HepG2 (cell line): ENCODE results near the gene EMP2. TPM values are rescaled to one million over a fixed set of nuclear protein-coding genes. Genes with fewer than 3 reads are reported as not detected.

ENCODE experiments used
- CHD2 ChIP-seq: IDR thresholded peaks from 2 replicates; pipeline ENCODE4 v1.6.1; 2011; ENCODE audit warnings: low read depth, low read length, improper control_type of control experiment
- EZH2 ChIP-seq: conservative IDR thresholded peaks from 2 replicates; pipeline ENCODE4 v1.6.1; 2012; ENCODE audit warnings: mild to moderate bottlenecking, low read depth, low read length, moderate library complexity
- FOSL2 ChIP-seq: sonication (generic); formaldehyde crosslinking; IDR thresholded peaks from 2 replicates; pipeline ENCODE4 v1.4.0; 2020; ENCODE audit warnings: missing genetic modification reagents
- FOXP1 ChIP-seq, 2 experiments: fragments of 450-650 bp in 1 of 2; IDR thresholded peaks; 2 replicates each; pipeline ENCODE4 v1.6.1; 2017 to 2018; ENCODE audit warnings: antibody characterized with exemption in 1 of 2
- NKX3-1 ChIP-seq: sonication (generic); formaldehyde crosslinking; IDR thresholded peaks from 2 replicates; pipeline ENCODE4 v1.5.0; 2020; ENCODE audit warnings: missing genetic modification reagents
- SATB2 ChIP-seq: sonication (generic); formaldehyde crosslinking; IDR thresholded peaks from 2 replicates; pipeline ENCODE4 v1.5.0; 2020; ENCODE audit warnings: missing genetic modification reagents
- SOX6 ChIP-seq, 2 experiments: fragments of 450-650 bp in 1 of 2; sonication (generic) in 1 of 2; formaldehyde crosslinking in 1 of 2; IDR thresholded peaks; 2 replicates each; pipeline versions ENCODE4 v1.4.0 to v1.6.1; 2017 to 2020; ENCODE audit warnings: antibody characterized with exemption in 1 of 2, mild to moderate bottlenecking in 1 of 2, missing genetic modification reagents in 1 of 2
- U2AF2 ChIP-seq: fragments of 200-400 bp; formaldehyde crosslinking; IDR thresholded peaks from 2 replicates; pipeline ENCODE4 v1.6.1; 2017; ENCODE audit warnings: low read depth, mild to moderate bottlenecking, low read length
- ZFY ChIP-seq: sonication (generic); formaldehyde crosslinking; IDR thresholded peaks from 2 replicates; pipeline ENCODE4 v1.4.0; 2020; ENCODE audit warnings: missing genetic modification reagents
- ZNF564 ChIP-seq: sonication (generic); formaldehyde crosslinking; IDR thresholded peaks from 2 replicates; pipeline ENCODE4 v1.8.1; 2023; ENCODE audit warnings: mild to moderate bottlenecking, missing genetic modification reagents
- ZNF841 ChIP-seq: sonication (generic); formaldehyde crosslinking; IDR thresholded peaks from 2 replicates; pipeline ENCODE4 v1.8.1; 2023; ENCODE audit warnings: missing genetic modification reagents, borderline replicate concordance
- polyA plus RNA-seq, 8 experiments: library from polyadenylated mRNA; depleted of rRNA in 3 of 8; stranded (reverse) in 7 of 8; unstranded in 1 of 8; fragments of >200 nt; fragmentation: Illumina TruSeq in 4 of 8; extraction: Trizol in 4 of 8; gene quantifications; 2 replicates each; pipeline versions ENCODE4 v1.2.1 to v1.2.3, GENCODE V29; 2011 to 2016; ENCODE audit warnings: low read depth in 4 of 8, missing spikeins in 1 of 8, mixed read lengths in 1 of 8; ENCODE audit not compliant: insufficient read depth in 1 of 8
- total RNA-seq, 5 experiments: library from RNA; depleted of rRNA; stranded (reverse); fragments of >200 nt; fragmentation: Illumina TruSeq; extraction: Trizol; gene quantifications; 2 replicates each; pipeline ENCODE4 v1.2.3, GENCODE V29; 2016; ENCODE audit warnings: low read depth in 1 of 5
- TF ChIP-seq, protein P1 (sequence below): sonication (generic); formaldehyde crosslinking; conservative IDR thresholded peaks from 2 replicates; pipeline ENCODE4 v1.4.0; 2020; ENCODE audit warnings: missing genetic modification reagents
- TF ChIP-seq, protein P2 (sequence below): sonication (generic); formaldehyde crosslinking; IDR thresholded peaks from 2 replicates; pipeline ENCODE4 v1.4.0; 2020; ENCODE audit warnings: mild to moderate bottlenecking, missing genetic modification reagents
- TF ChIP-seq, protein P3 (sequence below): sonication (generic); formaldehyde crosslinking; IDR thresholded peaks from 2 replicates; pipeline ENCODE4 v1.4.0; 2020; ENCODE audit warnings: missing genetic modification reagents
- TF ChIP-seq, protein P4 (sequence below): IDR thresholded peaks from 2 replicates; pipeline ENCODE4 v1.6.1; 2016; ENCODE audit warnings: low read depth
- TF ChIP-seq, protein P5 (sequence below): sonication (generic); formaldehyde crosslinking; IDR thresholded peaks from 2 replicates; pipeline ENCODE4 v1.4.0; 2020; ENCODE audit warnings: missing genetic modification reagents
- TF ChIP-seq, protein P6 (sequence below): sonication (generic); formaldehyde crosslinking; IDR thresholded peaks from 2 replicates; pipeline ENCODE4 v1.4.0; 2020; ENCODE audit warnings: missing genetic modification reagents, mild to moderate bottlenecking, borderline replicate concordance

The EMP2 gene
- total and polyA plus RNA-seq, 2 of the 13 experiments (the other 11 are each of a cell fraction or from before 2014, with no cell fraction given): 24.6 to 91.2 TPM

DNA sequence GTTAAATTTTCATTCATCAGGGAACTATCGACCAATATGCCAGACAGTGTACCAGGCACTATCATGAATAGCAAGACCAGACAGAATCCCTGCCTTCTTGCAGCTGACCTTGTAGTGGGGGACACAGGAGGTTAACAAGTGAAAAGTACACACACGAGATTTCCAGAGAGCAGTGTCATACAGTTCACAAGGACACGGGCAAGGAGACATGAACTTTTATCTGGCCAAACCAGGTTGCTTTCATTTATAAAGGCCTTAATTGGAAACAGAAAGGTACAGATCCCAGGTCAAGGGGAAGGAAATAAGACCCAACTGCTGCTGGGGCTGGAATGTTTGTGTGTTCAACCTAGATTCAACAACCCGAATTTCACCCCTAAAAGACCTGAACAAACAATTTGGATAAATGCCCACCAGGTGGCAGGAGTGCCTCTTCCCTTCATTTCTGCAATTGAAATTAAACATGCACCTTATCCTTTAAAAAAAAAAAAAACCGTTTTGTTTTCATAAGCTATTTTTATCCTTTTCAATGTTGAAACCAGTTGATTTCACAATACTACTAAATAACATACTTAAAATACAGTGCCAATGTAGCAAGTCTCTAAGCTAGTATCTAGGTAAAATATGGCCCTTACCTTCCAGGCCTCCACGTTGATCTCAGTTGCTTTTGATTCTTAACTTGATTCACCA lies 65.9 kb downstream of the EMP2 start (continued):
- no peak for TF ChIP-seq ZNF564
- TF ChIP-seq, protein P1, sequence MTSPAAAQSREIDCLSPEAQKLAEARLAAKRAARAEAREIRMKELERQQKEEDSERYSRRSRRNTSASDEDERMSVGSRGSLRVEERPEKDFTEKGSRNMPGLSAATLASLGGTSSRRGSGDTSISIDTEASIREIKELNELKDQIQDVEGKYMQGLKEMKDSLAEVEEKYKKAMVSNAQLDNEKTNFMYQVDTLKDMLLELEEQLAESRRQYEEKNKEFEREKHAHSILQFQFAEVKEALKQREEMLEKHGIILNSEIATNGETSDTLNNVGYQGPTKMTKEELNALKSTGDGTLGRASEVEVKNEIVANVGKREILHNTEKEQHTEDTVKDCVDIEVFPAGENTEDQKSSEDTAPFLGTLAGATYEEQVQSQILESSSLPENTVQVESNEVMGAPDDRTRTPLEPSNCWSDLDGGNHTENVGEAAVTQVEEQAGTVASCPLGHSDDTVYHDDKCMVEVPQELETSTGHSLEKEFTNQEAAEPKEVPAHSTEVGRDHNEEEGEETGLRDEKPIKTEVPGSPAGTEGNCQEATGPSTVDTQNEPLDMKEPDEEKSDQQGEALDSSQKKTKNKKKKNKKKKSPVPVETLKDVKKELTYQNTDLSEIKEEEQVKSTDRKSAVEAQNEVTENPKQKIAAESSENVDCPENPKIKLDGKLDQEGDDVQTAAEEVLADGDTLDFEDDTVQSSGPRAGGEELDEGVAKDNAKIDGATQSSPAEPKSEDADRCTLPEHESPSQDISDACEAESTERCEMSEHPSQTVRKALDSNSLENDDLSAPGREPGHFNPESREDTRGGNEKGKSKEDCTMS (CRISPR knock-in tag): no peak
- TF ChIP-seq, protein P2, sequence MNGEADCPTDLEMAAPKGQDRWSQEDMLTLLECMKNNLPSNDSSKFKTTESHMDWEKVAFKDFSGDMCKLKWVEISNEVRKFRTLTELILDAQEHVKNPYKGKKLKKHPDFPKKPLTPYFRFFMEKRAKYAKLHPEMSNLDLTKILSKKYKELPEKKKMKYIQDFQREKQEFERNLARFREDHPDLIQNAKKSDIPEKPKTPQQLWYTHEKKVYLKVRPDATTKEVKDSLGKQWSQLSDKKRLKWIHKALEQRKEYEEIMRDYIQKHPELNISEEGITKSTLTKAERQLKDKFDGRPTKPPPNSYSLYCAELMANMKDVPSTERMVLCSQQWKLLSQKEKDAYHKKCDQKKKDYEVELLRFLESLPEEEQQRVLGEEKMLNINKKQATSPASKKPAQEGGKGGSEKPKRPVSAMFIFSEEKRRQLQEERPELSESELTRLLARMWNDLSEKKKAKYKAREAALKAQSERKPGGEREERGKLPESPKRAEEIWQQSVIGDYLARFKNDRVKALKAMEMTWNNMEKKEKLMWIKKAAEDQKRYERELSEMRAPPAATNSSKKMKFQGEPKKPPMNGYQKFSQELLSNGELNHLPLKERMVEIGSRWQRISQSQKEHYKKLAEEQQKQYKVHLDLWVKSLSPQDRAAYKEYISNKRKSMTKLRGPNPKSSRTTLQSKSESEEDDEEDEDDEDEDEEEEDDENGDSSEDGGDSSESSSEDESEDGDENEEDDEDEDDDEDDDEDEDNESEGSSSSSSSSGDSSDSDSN (CRISPR knock-in tag): 0 out of 2 replicates have a peak, but pooled peaks have one; percentile 29
- TF ChIP-seq FOXP1 (IDR thresholded peaks at IDR 0.05): no peak
- TF ChIP-seq FOXP1 (CRISPR knock-in tag; IDR thresholded peaks at IDR 0.05): peak; percentile 9; the same call in 1 of the 2 replicates
- no peak for TF ChIP-seq EZH2
- no peak for TF ChIP-seq CHD2
- peak; percentile 34; the same call in 1 of the 2 replicates for TF ChIP-seq SATB2 (CRISPR knock-in tag)
- peak; percentile 22; the same call in 1 of the 2 replicates for TF ChIP-seq FOSL2 (CRISPR knock-in tag)
- TF ChIP-seq, protein P3, sequence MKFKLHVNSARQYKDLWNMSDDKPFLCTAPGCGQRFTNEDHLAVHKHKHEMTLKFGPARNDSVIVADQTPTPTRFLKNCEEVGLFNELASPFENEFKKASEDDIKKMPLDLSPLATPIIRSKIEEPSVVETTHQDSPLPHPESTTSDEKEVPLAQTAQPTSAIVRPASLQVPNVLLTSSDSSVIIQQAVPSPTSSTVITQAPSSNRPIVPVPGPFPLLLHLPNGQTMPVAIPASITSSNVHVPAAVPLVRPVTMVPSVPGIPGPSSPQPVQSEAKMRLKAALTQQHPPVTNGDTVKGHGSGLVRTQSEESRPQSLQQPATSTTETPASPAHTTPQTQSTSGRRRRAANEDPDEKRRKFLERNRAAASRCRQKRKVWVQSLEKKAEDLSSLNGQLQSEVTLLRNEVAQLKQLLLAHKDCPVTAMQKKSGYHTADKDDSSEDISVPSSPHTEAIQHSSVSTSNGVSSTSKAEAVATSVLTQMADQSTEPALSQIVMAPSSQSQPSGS (CRISPR knock-in tag): no peak
- no peak for TF ChIP-seq U2AF2
- TF ChIP-seq, protein P4, sequence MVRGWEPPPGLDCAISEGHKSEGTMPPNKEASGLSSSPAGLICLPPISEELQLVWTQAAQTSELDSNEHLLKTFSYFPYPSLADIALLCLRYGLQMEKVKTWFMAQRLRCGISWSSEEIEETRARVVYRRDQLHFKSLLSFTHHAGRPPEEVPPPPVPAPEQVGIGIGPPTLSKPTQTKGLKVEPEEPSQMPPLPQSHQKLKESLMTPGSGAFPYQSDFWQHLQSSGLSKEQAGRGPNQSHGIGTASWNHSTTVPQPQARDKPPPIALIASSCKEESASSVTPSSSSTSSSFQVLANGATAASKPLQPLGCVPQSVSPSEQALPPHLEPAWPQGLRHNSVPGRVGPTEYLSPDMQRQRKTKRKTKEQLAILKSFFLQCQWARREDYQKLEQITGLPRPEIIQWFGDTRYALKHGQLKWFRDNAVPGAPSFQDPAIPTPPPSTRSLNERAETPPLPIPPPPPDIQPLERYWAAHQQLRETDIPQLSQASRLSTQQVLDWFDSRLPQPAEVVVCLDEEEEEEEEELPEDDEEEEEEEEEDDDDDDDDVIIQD (CRISPR knock-in tag): no peak
- TF ChIP-seq ZNF841: no peak
- TF ChIP-seq, protein P5, sequence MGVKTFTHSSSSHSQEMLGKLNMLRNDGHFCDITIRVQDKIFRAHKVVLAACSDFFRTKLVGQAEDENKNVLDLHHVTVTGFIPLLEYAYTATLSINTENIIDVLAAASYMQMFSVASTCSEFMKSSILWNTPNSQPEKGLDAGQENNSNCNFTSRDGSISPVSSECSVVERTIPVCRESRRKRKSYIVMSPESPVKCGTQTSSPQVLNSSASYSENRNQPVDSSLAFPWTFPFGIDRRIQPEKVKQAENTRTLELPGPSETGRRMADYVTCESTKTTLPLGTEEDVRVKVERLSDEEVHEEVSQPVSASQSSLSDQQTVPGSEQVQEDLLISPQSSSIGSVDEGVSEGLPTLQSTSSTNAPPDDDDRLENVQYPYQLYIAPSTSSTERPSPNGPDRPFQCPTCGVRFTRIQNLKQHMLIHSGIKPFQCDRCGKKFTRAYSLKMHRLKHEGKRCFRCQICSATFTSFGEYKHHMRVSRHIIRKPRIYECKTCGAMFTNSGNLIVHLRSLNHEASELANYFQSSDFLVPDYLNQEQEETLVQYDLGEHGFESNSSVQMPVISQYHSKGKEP (CRISPR knock-in tag): no peak
- TF ChIP-seq, protein P6, sequence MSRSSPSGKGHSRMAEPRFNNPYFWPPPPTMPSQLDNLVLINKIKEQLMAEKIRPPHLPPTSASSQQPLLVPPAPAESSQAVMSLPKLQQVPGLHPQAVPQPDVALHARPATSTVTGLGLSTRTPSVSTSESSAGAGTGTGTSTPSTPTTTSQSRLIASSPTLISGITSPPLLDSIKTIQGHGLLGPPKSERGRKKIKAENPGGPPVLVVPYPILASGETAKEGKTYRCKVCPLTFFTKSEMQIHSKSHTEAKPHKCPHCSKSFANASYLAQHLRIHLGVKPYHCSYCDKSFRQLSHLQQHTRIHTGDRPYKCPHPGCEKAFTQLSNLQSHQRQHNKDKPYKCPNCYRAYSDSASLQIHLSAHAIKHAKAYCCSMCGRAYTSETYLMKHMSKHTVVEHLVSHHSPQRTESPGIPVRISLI: peak; percentile 70; the same call in 1 of the 2 replicates
- TF ChIP-seq SOX6 (IDR thresholded peaks at IDR 0.05): no peak
- TF ChIP-seq SOX6 (CRISPR knock-in tag; IDR thresholded peaks at IDR 0.05): 0 out of 2 replicates have a peak, but pooled peaks have one; percentile 30
- 0 out of 2 replicates have a peak, but pooled peaks have one; percentile 37 for TF ChIP-seq NKX3-1
- TF ChIP-seq ZFY (CRISPR knock-in tag): peak; percentile 28; the same call in 1 of the 2 replicates
